IMR-90 (cell line): Measurements from ENCODE around the gene ZSCAN23. TPM values are rescaled to one million over a fixed set of nuclear protein-coding genes. Genes with fewer than 3 reads are reported as not detected.

Experiments
- ATAC-seq: fragments of 200-7000 bp; cut with Tn5 transposase; 2 replicates; pipeline ENCODE4 v1.9.1; 2020; ENCODE audit warnings: low read depth, mild to moderate bottlenecking, moderate library complexity
- BruUV-seq: library from RNA; stranded (reverse); fragments of 400-500 nt; replicated peaks from 2 replicates; lab custom pipeline; 2021; lab: Mats Ljungman, UMichigan
- CTCF ChIA-PET: fragments of 300-600 bp; formaldehyde crosslinking; extraction: SDS; loops from one replicate; lab custom pipeline; 2021; ENCODE audit warnings: antibody characterized with exemption; lab: Yijun Ruan, JAX
- POLR2A ChIA-PET: fragments of 300-600 bp; sonication (Branson Sonifier 250); formaldehyde crosslinking; loops from one replicate; lab custom pipeline; 2022; ENCODE audit warnings: antibody characterized with exemption; ENCODE audit not compliant: unreplicated experiment; lab: Charles Lee
- DNase-seq: peaks from one replicate; pipeline ENCODE4 v3.0.0; 2013
- H2AFZ ChIP-seq: replicated peaks from 2 replicates; pipeline ENCODE3; 2013; ENCODE audit warnings: low read length, mild to moderate bottlenecking; ENCODE audit not compliant: poor library complexity
- H2AK5ac ChIP-seq: 2 replicates; pipeline ENCODE4 v1.6.1; 2013; ENCODE audit warnings: low read depth, low read length, inconsistent platforms
- H2AK9ac ChIP-seq: replicated peaks from 2 replicates; pipeline ENCODE3; 2013; ENCODE audit warnings: mild to moderate bottlenecking, low read depth, low read length, moderate library complexity; ENCODE audit not compliant: poor library complexity
- H2BK120ac ChIP-seq: 2 replicates; pipeline ENCODE4 v1.6.1; 2013; ENCODE audit warnings: low read depth, low read length, inconsistent platforms
- H2BK15ac ChIP-seq: 3 replicates; pipeline ENCODE4 v1.6.1; 2013; ENCODE audit warnings: low read depth, low read length, inconsistent platforms
- H2BK20ac ChIP-seq: 2 replicates; pipeline ENCODE4 v1.6.1; 2013; ENCODE audit warnings: low read depth, mild to moderate bottlenecking, inconsistent platforms, low read length, moderate library complexity
- H2BK5ac ChIP-seq: 2 replicates; pipeline ENCODE4 v1.6.1; 2013; ENCODE audit warnings: mild to moderate bottlenecking, low read depth, low read length, inconsistent platforms; ENCODE audit not compliant: poor library complexity, severe bottlenecking
- H3K14ac ChIP-seq: replicated peaks from 2 replicates; pipeline ENCODE4 v1.6.1; 2013; ENCODE audit warnings: low read depth, low read length, inconsistent platforms
- H3K18ac ChIP-seq: 2 replicates; pipeline ENCODE4 v1.6.1; 2013; ENCODE audit warnings: low read depth, low read length, control low read depth
- H3K23ac ChIP-seq: 2 replicates; pipeline ENCODE4 v1.6.1; 2013; ENCODE audit warnings: low read depth, low read length, inconsistent platforms
- H3K27ac ChIP-seq: 2 replicates; pipeline ENCODE4 v1.5.1; 2013; ENCODE audit warnings: mild to moderate bottlenecking, control low read depth, low read length; ENCODE audit not compliant: insufficient read depth
- H3K27me3 ChIP-seq: 2 replicates; pipeline ENCODE4 v1.6.1; 2013; ENCODE audit warnings: low read length; ENCODE audit not compliant: control insufficient read depth, insufficient read depth
- H3K36me3 ChIP-seq: 2 replicates; pipeline ENCODE4 v1.6.1; 2013; ENCODE audit warnings: low read length, mixed read lengths; ENCODE audit not compliant: control insufficient read depth, insufficient read depth
- H3K4ac ChIP-seq: 2 replicates; pipeline ENCODE4 v1.6.1; 2013; ENCODE audit warnings: low read depth, low read length, inconsistent platforms
- H3K4me1 ChIP-seq: 2 replicates; pipeline ENCODE4 v1.6.1; 2013; ENCODE audit warnings: low read length, mixed read lengths; ENCODE audit not compliant: control insufficient read depth, insufficient read depth
- H3K4me2 ChIP-seq: 2 replicates; pipeline ENCODE4 v1.6.1; 2013; ENCODE audit warnings: low read depth, mild to moderate bottlenecking, control low read depth, low read length, moderate library complexity
- H3K4me3 ChIP-seq: 2 replicates; pipeline ENCODE4 v1.5.1; 2013; ENCODE audit warnings: low read depth, mild to moderate bottlenecking, control low read depth, low read length, moderate library complexity; ENCODE audit not compliant: insufficient read depth
- H3K56ac ChIP-seq: 2 replicates; pipeline ENCODE4 v1.6.1; 2013; ENCODE audit warnings: low read length, inconsistent platforms; ENCODE audit not compliant: insufficient read depth; ENCODE audit errors: extremely low read depth
- H3K79me1 ChIP-seq, 2 experiments: 2 replicates each; pipeline ENCODE4 v1.6.1; 2013; ENCODE audit warnings: low read length in 2 of 2, inconsistent platforms in 1 of 2, low read depth in 1 of 2
- H3K9ac ChIP-seq: 2 replicates; pipeline ENCODE4 v1.6.1; 2013; ENCODE audit warnings: low read depth, low read length, control low read depth
- H3K9me1 ChIP-seq: 2 replicates; pipeline ENCODE4 v1.6.1; 2013; ENCODE audit warnings: low read length, inconsistent platforms; ENCODE audit not compliant: insufficient read depth
- H3K9me3 ChIP-seq: 2 replicates; pipeline ENCODE4 v1.6.1; 2013; ENCODE audit warnings: low read length; ENCODE audit not compliant: control insufficient read depth, insufficient read depth
- H4K20me1 ChIP-seq: 2 replicates; pipeline ENCODE4 v1.6.1; 2013; ENCODE audit warnings: low read length, inconsistent platforms; ENCODE audit not compliant: insufficient read depth
- H4K5ac ChIP-seq: 2 replicates; pipeline ENCODE4 v1.6.1; 2013; ENCODE audit warnings: mild to moderate bottlenecking, low read depth, low read length, control low read depth
- H4K8ac ChIP-seq, 2 experiments: 2 replicates each; pipeline ENCODE4 v1.6.1; 2013; ENCODE audit warnings: low read depth in 2 of 2, low read length in 2 of 2, control low read depth in 1 of 2, inconsistent platforms in 1 of 2
- H4K91ac ChIP-seq: 2 replicates; pipeline ENCODE4 v1.6.1; 2013; ENCODE audit warnings: low read depth, low read length, inconsistent platforms; ENCODE audit not compliant: insufficient read depth
- CEBPB ChIP-seq: IDR thresholded peaks from 2 replicates; pipeline ENCODE4 v1.6.1; 2012; ENCODE audit warnings: low read depth, low read length, improper control_type of control experiment
- CHD1 ChIP-seq: IDR thresholded peaks from 2 replicates; pipeline ENCODE4 v1.6.1; 2012; ENCODE audit warnings: low read depth, low read length, improper control_type of control experiment
- CTCF ChIP-seq: conservative IDR thresholded peaks from 2 replicates; pipeline ENCODE4 v1.5.1; 2012; ENCODE audit warnings: mild to moderate bottlenecking, low read depth, low read length, improper control_type of control experiment
- MAFK ChIP-seq: IDR thresholded peaks from 2 replicates; pipeline ENCODE4 v1.6.1; 2012; ENCODE audit warnings: low read depth, low read length, improper control_type of control experiment
- MXI1 ChIP-seq: IDR thresholded peaks from 2 replicates; pipeline ENCODE4 v1.6.1; 2012; ENCODE audit warnings: low read depth, mild to moderate bottlenecking, low read length, moderate library complexity, borderline replicate concordance
- POLR2A ChIP-seq: IDR thresholded peaks from 2 replicates; pipeline ENCODE4 v1.6.1; 2012; ENCODE audit warnings: mild to moderate bottlenecking, low read depth, low read length
- RAD21 ChIP-seq: IDR thresholded peaks from 2 replicates; pipeline ENCODE4 v1.6.1; 2012; ENCODE audit warnings: low read length, improper control_type of control experiment
- WGBS, 2 experiments: methylation state at CpG; one replicate each; pipeline versions ENCODE4 v1.1.5 to v1.1.7; 2013; ENCODE audit warnings: missing lambda C conversion rate in 2 of 2; ENCODE audit not compliant: insufficient read length in 1 of 2; ENCODE audit errors: extremely low coverage in 2 of 2; 5-methylcytosine and 5-hydroxymethylcytosine counted together
- dilution Hi-C: fragments of 300-500 bp; cut with HindIII; formaldehyde crosslinking; loops from one replicate; pipeline ENCODE4 v1.14.3; 2018; ENCODE audit warnings: low sequenced_read_pairs; ENCODE audit not compliant: unreplicated experiment
- in situ Hi-C: fragments of 300-500 bp; cut with MboI; formaldehyde crosslinking; loops from 3 replicates; pipeline ENCODE4 v1.14.3; 2019; ENCODE audit warnings: low sequenced_read_pairs, inconsistent platforms, mixed read lengths
- intact Hi-C: fragments of 100-400 bp; cut with micrococcal nuclease; formaldehyde crosslinking; loops from 2 replicates; pipeline ENCODE4 v1.10.0; 2022
- polyA plus RNA-seq, 3 experiments: library from polyadenylated mRNA; depleted of rRNA; stranded (reverse); fragments of >200 nt; gene quantifications; 2 replicates each; pipeline ENCODE4 v1.2.3, GENCODE V29; 2012; ENCODE audit warnings: low replicate concordance in 1 of 3
- total RNA-seq: library from RNA; depleted of rRNA; stranded (reverse); fragments of >200 nt; gene quantifications from 2 replicates; pipeline ENCODE4 v1.2.3, GENCODE V29; 2012
- TF ChIP-seq, protein P1 (sequence below): fragments of 150-350 bp; IDR thresholded peaks from 2 replicates; pipeline ENCODE4 v1.6.1; 2017; ENCODE audit warnings: mild to moderate bottlenecking, antibody characterized with exemption, low read length, low read depth

The ZSCAN23 gene
- total and polyA plus RNA-seq, 2 of the 4 experiments (the other 2 are of a cell fraction), result 1.7 to 8.4 TPM

DNA sequence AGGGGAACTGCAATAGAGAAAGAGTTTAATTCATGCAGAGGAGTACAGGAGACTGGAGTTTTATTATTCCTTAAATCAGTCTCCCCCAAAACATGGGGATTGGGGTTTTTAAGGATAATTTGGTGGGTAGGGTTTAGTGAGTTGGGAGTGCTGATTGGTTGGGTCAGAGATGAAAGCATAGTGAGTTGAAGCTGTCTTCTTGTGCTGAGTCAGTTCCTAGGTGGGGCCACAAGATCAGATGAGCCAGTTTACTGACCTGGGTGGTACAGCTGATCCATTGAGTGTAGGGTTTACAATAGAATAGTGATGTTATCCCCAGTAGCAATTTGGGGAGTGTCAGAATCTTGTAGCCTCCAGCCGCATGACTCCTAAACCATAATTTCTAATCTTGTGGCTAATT is 43.2 kb upstream of the ZSCAN23 start:
- no peaks in the 10 kb centered on the region for H3K79me1 ChIP-seq
- no peak overlapping the region for H2BK120ac ChIP-seq
- BruUV-seq, result no TSS peak
- no peak overlapping the region for H4K91ac ChIP-seq
- no peak overlapping the region for H2BK20ac ChIP-seq
- intact Hi-C loops, result loop anchor here (5.0 kb wide), 2 partner anchors 161 to 1009 kb away; no protein-coding TSS in a partner anchor
- no peaks in the 10 kb centered on the region for H3K9me3 ChIP-seq
- dilution Hi-C loops, result no loop called here
- no peak overlapping the region for H3K14ac ChIP-seq
- no peak overlapping the region for H4K8ac ChIP-seq
- no peak overlapping the region for H2BK5ac ChIP-seq
- ChIA-PET CTCF (no interaction called here), POLR2A (no interaction called here)
- no peaks in the 10 kb centered on the region for H3K9me1 ChIP-seq
- H3K56ac ChIP-seq, result no peak overlapping the region
- no peak overlapping the region for H3K9ac ChIP-seq
- H4K20me1 ChIP-seq, result no peaks in the 10 kb centered on the region
- no peak overlapping the region for H4K5ac ChIP-seq
- H3K4me1 ChIP-seq, result no peaks in the 10 kb centered on the region
- in situ Hi-C loops, result no loop called here
- H3K4me3 ChIP-seq, result no peak overlapping the region
- DNase-seq (no peak), ATAC-seq (no peak)
- H3K36me3 ChIP-seq, result no peaks in the 10 kb centered on the region
- no peak overlapping the region for H3K23ac ChIP-seq
- no peak for TF ChIP-seq MXI1
- no peak for TF ChIP-seq RAD21
- TF ChIP-seq CTCF, result no peak
- no peak for TF ChIP-seq POLR2A
- TF ChIP-seq MAFK, result no peak
- no peak for TF ChIP-seq CHD1
- TF ChIP-seq, protein P1, sequence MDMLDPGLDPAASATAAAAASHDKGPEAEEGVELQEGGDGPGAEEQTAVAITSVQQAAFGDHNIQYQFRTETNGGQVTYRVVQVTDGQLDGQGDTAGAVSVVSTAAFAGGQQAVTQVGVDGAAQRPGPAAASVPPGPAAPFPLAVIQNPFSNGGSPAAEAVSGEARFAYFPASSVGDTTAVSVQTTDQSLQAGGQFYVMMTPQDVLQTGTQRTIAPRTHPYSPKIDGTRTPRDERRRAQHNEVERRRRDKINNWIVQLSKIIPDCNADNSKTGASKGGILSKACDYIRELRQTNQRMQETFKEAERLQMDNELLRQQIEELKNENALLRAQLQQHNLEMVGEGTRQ, result no peak
- no peak for TF ChIP-seq CEBPB
- no peak overlapping the region for H3K27ac ChIP-seq
- H3K4me2 ChIP-seq, result no peak overlapping the region
- WGBS, 2 experiments, result no CpG with 5 or more reads among the region's 1 CpG
- H3K27me3 ChIP-seq, result peaks cover 2% of the 10 kb centered on the region; the same call in 1 of the 2 replicates
- no peak overlapping the region for H2BK15ac ChIP-seq
- H3K4ac ChIP-seq, result no peak overlapping the region
- no peak overlapping the region for H2AK9ac ChIP-seq
- H2AFZ ChIP-seq, result no peak overlapping the region
- no peak overlapping the region for H3K18ac ChIP-seq
- H2AK5ac ChIP-seq, result no peak overlapping the region
